Activated T-cell treated with anti-CD3 and anti-CD28 coated beads, Interleukin-2, amount 50 U/mL, for 1 hour (primary cell): ENCODE results near the gene ALKBH1.
A peak's percentile ranks its signal among the peaks of the same experiment; 100 is the strongest.
"Not testable (repeated sequence)": the region's sequence is repeated elsewhere in the genome, so short reads cannot be mapped to it uniquely, and the experiment has no call there.

Experiments
- DNase-seq: peaks from one replicate; pipeline ENCODE4 v3.0.0-alpha.2; 2020

The ALKBH1 gene, protein sequence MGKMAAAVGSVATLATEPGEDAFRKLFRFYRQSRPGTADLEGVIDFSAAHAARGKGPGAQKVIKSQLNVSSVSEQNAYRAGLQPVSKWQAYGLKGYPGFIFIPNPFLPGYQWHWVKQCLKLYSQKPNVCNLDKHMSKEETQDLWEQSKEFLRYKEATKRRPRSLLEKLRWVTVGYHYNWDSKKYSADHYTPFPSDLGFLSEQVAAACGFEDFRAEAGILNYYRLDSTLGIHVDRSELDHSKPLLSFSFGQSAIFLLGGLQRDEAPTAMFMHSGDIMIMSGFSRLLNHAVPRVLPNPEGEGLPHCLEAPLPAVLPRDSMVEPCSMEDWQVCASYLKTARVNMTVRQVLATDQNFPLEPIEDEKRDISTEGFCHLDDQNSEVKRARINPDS

GRCh38 chr14:77707724-77708408, at the start of gene ALKBH1, which contains the start of gene SLIRP:
TSS of gene ALKBH1 (minus strand) at chr14:77708023. CDS start at chr14:77708004, 19 bp downstream.
TSS of gene SLIRP (plus strand) at chr14:77708103. CDS start at chr14:77708112, 9 bp downstream.
- DNase-seq: peak; percentile 82

- no peak for DNase-seq
Measured at GRCh38 chr14:77752799-77753516, 45.1 kb upstream of the ALKBH1 start.

GRCh38 chr14:77752266-77752665, 44.4 kb upstream of the ALKBH1 start:
- DNase-seq: no peak

DNA sequence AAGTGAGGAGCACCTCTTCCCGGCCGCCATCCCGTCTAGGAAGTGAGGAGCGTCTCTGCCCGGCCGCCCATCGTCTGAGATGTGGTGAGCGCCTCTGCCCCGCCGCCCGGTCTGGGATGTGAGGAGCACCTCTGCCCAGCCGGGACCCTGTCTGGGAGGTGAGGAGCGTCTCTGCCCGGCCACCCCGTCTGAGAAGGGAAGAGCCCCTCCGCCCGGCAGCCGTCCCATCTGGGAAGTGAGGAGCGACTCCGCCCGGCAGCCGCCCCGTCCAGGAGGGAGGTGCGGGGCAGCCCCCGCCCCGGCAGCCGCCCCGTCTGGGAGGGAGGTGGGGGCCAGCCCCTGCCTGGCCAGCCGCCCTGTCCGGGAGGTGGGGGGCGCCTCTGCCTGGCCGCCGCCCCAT, 39.6 kb upstream of the ALKBH1 start:
- not testable (repeated sequence) for DNase-seq

DNA sequence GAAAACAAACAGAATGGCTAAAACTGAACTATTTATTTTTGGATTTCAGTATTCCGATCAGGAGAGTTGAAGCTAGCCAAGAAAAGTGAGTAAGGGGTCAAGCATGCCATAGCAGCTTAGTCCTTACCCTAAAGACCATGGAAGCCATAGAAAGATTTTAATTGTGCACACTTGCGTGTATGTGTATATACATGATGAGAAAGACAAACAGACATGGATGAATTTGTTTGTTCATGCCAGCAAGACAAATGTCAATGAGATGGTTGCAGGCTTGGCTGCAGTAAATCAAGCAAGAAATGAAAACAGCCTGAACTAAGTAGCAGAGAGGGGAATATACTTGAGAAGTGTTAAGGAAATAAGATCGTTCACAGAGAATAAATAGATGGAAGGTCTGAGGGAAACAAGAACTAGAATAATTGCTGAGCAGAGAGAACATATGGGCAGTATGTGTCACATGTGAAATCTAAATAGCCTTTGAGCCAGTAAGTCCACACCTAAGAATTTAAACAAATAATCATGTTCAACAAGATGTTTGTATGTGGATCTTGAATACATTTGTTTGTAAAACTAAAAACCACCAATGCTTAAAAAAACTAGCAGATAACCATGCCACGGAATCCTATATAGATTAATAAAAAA, 38.4 kb upstream of the ALKBH1 start:
- DNase-seq: no peak

DNA sequence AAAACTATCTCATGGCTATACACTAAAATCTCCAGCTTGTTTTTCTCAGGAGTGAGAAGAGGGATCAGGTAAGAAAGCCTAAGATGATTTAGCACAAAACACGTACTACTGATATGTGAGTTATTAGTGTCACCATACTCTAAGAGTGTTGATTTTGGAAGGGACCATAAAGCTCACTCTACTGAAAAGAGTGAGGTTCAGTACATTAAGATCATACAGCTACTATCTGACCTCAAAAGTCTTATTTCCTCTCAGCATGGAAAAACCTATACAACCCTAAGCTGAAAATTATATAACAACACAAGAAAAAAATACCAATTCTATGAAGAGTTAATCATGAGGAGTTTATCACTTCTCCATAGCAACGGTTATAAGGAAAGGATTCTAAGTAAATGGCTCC, 33.6 kb upstream of the ALKBH1 start:
- no peak for DNase-seq

DNA sequence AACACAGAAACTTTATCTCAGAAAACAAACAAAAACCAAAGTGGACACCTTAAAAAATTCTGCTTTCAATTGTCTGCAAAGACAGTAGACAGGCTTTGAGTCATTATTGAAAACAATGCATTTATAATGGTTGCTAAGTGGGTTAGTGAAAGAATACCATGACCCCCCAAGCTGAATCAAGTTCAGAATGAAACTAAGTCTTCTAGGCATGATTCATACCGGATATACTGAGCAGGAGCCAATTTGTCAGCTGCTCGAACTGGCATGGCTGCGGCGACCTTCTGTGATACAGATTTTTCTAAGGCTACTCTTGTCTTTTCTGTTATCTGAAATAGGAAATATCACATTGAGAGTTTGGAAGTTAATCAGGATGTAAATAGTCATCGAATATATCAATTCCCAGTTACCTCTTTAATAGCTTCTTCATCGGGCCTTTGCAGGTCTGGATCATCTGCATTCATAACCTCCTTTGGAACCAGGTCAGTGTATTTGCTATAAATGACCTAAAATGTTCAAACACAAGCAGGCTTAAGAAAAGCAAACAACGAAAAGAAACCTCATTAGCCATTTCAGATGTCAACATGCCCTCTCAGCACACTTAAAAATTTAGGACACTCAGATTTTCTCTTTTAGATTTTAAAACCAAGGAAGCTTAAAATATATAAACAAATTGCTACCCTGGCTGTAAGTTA, 30.9 kb upstream of the ALKBH1 start:
- no peak for DNase-seq

DNA sequence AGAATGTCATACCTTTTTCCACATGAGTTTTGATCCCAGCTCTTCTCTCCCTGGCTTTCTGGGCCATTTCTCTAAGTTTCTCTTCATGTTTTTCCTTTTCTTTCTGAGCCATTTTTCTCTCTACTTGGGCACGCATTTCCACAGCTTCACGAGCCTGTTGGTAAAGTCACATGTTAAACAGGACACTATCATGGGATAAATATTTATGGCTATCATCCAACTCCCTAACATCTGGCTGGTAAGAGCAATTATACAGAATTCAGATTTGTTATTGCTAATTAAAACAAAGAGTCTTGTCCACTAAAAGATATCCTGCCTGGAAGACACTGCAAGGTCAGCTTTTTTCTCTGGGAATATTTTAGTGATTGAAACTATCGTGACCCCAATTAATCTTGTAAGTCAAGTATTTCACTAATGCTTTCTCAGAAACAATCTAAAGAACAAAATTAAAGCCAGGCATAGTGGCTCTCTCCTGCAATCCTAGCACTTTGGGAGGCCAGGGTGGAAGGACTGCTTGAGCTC, 23.2 kb upstream of the ALKBH1 start:
- DNase-seq: no peak

- no peak for DNase-seq
Measured at GRCh38 chr14:77722301-77722700, 14.5 kb upstream of the ALKBH1 start.

GRCh38 chr14:77721437-77721836, 13.6 kb upstream of the ALKBH1 start:
- DNase-seq: no peak

DNA sequence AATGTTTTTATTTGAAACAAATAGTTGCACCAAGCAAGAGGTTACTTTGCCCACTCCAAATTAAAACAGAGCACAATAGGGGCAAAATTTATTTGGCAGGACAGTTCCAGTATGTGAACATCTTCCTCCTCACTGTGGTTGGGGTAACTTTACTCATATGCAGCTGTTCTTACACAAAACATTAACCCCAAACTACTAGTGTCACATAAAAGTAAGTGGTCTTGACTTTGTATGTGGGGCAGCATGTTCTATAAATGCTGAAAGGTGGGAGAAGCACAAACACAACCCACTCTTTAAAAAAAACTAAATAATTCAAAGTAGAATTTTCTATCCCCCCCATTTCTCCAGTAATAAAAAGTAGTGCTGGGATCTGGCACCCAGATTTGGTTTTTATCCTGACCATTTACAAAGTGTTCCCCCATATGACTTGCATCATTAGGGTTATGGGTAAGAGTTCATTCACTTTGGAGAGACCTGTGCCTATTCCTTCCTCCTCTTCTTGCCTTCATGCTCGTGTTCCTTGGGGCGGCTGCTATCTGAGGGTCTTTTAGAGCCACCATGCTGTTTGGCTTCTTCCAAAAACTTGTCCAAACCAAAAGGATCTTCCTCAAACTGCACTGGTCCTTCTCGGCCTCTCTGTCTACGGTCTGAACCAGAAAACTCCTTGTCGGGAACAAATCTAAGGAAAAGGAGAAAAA, 9.9 kb upstream of the ALKBH1 start:
- DNase-seq: no peak

DNA sequence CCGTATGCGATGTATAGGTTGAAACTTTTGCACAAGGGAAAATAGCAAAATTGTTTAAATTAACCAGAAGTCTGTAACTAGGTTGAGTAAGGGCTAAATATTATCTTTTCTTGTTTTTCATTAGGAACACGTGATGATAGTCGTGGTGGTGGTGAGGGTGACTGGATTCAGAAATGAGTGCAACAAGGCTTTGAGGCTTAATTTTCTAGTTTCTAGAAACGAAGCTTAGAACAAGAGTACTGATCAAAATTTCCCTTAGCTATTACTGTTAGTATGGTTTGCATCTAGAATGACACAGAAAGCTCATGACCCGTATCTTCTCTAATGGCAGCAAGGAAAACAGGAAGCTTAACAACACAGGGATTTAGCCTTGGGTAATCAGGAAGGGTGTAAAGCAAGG, 7.1 kb upstream of the ALKBH1 start:
- DNase-seq: no peak

DNA sequence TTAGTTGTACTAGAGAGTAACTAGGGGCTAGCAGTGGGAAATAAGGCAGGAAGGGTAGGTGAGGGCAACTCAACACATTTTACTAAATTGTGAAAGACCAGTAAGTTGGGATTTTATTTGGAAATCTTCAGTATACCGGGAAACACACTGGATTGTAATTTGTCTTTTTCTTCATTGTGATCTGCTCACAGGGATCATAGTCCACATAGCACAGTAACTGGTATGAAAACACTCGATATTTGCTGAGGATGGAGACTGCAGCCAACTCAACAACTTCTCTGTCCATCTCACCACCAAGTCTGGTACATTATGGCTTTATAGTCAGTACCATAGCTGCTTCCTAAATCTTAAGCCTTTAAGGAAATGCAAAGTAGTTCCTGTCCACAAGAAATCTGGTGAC, 2.5 kb upstream of the ALKBH1 start:
- no peak for DNase-seq

- DNase-seq: no peak
Measured at GRCh38 chr14:77709412-77709811, 1.6 kb upstream of the ALKBH1 start.

GRCh38 chr14:77708749-77709148, 926 bp upstream of the ALKBH1 start:
- no peak for DNase-seq

GRCh38 chr14:77707355-77707723, 484 bp downstream of the ALKBH1 start:
- no peak for DNase-seq

DNA sequence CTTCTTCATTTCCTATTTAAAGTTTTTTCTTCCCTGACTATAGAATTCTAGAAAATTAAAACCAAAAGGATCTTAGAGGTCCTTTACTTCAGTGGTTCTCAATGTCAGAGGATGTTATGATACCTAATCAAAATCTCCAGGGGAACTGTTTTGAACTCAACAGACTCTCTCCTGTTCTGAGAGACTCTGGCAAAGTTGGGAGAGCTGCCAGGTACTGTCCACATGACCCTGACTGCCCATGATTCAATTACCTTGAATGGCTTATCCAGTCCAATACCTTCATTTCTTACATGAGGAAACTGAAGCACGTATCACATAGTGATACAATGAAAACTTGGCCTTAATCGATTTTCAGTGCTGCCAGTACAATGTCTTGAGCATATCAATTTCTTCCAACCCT, 16.6 kb downstream of the ALKBH1 start:
- no peak for DNase-seq

DNA sequence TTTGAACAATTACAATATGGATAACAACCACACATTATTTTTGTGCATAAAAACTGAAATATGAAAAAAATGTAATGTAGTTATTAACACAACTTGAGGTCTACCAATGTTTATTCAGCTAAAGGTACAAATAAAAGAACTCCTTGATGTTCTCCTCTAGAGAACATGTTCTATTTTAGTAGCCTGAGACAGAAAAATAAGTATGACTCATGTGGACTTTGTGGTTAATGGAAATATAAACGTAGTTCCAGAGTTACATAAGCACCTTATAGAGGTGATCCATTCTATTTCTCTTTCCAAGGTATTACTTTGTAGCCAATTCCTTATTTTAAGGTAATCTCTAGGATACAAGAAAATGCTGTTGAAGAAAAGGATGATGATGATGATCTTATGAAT, 25.7 kb downstream of the ALKBH1 start:
- DNase-seq: no peak

GRCh38 chr14:77681196-77682157, 26.3 kb downstream of the ALKBH1 start:
- no peak for DNase-seq

DNA sequence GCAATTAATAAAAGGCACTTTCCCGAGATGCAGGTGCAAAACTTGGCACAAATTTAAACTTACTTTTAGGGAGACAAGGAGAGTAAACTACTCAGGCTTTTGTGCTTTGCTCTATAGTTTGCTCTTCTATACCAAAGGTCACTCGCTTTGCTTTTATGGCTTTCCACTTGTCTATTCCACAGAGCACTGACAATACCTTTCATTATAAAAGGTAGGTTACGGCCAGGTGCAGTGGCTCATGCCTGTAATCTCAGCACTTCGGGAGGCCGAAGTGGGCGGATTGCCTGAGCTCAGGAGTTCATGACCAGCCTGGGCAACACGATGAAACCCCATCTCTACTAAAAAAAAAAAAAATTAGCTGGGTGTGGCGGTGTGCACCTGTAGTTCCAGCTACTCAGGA, 32.9 kb downstream of the ALKBH1 start:
- no peak for DNase-seq

GRCh38 chr14:77673193-77673592, 34.6 kb downstream of the ALKBH1 start:
- no peak for DNase-seq
